ENCODE measurements around the gene SMIM26.

The SMIM26 gene

DNA sequence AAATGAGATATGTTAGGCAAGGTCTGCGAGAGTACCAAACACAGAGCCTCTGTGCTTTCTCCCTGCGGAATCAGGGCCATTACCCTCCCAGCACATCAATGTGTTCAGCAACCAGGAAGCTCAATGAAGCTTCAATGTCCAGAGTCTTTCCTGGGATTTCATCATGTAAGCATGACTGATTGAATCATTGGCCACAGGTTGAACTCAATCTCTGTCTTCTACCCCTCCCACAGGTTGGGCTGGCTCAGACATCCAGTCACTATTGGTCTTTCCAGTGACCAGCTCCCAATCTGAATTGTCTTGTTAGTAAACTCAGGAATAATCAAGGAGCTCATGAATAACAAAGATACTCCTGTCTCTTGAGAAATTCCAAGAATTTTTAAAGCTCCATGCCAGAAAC lies 17.9 kb downstream of the SMIM26 start:
- DNase-seq (ENCODE audit: low spot score): no peak

DNA sequence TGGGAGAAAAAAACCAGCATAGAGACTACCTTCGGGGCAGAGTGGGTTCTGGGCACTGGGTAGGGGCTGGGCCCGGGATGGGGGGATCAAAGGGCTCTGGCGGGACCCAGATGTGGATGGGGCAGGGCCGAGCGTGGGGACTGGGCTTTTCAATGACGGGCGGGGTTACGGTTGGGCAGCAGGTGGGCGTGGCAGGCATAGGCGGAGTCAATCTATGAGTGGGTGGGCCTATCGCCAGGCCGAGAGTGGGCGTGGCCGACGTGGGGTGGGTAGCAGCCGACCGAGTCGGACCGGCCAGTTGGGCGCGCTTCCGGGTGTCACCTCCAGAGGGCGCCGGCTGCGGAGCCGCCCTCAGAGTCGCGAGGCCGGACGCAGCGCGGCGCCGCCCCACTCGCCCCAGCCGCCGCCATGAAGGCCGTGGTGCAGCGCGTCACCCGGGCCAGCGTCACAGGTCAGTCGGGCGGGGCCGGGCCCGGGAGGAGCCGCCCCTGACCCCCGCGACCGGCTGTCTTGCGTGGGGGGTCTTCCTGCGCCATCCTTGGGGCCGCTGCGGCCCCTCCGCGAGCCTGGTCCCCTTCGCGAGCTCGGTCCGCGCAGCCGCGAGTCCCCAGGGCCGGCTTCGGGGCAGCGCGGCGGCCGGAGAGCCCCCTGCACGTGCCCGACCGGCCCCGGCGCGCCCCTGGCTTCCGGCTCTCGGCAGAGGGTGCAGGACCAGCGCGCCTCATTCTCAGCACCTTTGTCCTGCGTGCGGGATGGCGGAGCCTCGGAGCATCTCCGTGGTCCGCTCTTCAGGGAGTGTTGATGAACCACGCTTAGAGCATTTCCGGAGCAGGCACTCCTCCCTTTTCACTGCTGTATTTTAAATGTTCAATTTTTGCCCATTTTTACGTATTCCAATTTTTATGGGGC lies 20.7 kb downstream of the SMIM26 start, which contains the start of gene DTD1:
Gene DTD1 (plus strand): TSS at position 390 of the 909 bp plus-strand sequence. CDS start 19 bp downstream, at position 409.
- DNase-seq (ENCODE audit: low spot score): peak; percentile 97

DNA sequence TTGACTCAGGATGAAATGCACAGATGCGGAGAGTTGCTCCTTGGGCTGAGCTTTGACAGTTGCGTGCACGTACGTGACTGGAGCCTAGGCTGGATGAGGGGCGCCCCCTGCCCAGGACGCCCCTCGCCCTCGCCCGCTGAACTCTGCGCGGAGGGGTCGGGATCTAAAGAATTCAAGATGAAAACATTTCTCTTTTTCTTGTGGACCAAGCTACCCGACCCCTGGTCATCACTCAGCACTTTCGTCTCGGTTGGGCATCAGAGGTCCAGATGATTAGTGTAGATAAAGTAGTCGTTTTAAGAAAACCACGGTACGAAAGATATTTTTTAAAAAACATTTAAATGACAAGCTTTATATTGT lies 21.3 kb downstream of the SMIM26 start:
- no peak for DNase-seq (ENCODE audit: low spot score)

- no peak for DNase-seq (ENCODE audit: low spot score)
Measured at GRCh38 chr20:18589941-18590674, 22.9 kb downstream of the SMIM26 start.

DNA sequence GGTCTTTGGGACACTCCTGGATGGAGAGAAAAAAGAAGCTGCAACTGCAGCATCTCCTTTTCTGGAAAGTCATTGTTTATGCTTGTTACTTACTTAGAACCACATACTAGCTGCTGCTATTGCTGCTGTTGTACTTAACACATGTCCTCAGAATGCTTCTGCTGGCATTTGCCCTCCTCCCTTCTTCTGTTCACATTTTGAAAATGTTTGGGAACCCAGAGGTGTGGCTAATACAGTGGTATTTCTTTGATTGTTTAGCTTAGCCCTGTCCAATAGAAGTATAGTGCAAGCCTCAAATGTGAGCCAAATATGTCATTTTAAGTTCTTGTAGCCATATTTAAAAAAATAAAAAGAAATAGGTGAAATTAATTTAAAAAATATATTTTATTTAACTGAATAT lies 29.0 kb downstream of the SMIM26 start:
- DNase-seq (ENCODE audit: low spot score): no peak

DNA sequence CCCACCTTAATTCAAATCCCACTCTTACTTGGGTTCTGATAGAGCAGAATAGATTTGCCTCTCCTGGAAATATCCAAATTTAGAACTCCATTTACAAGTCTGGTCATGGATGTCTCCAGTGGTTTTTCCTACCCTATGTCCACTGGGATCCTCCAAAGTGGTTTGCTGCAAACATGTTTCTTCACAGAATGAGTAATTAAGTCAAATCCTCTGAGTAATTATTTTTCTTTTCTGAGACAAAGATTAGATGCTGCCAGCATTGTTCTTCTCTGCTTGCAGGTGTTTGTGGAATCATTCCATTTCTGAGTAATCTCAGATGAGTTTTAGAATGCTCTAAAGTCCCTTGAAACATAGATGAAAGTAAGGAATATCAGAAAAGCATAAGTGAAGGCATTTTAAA lies 42.5 kb downstream of the SMIM26 start:
- DNase-seq (ENCODE audit: low spot score): no peak

DNA sequence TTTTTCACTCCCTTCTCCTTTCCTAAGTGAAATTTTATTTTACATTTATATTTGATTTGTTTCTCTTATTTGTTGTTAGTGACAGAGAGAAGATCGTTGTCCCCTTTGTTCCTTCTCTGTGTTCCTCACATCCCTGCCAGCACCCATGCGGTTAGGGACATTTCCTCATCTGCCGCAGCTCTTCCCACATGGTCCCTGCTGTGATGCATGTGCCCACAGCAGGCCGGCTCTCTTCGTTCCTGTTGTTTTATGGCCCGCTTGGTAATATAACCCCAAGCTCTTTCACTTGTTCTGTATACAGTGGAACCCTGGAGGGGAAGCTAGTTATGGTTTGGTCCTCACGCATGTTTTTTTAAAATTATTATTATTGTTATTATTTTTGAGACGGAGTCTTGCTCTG lies 44.3 kb downstream of the SMIM26 start:
- DNase-seq (ENCODE audit: low spot score): no peak

- no peak for DNase-seq (ENCODE audit: low spot score)
Measured at GRCh38 chr20:18613553-18613952, 46.3 kb downstream of the SMIM26 start.

- DNase-seq (ENCODE audit: low spot score): no peak
Measured at GRCh38 chr20:18614244-18614643, 47.0 kb downstream of the SMIM26 start.

DNA sequence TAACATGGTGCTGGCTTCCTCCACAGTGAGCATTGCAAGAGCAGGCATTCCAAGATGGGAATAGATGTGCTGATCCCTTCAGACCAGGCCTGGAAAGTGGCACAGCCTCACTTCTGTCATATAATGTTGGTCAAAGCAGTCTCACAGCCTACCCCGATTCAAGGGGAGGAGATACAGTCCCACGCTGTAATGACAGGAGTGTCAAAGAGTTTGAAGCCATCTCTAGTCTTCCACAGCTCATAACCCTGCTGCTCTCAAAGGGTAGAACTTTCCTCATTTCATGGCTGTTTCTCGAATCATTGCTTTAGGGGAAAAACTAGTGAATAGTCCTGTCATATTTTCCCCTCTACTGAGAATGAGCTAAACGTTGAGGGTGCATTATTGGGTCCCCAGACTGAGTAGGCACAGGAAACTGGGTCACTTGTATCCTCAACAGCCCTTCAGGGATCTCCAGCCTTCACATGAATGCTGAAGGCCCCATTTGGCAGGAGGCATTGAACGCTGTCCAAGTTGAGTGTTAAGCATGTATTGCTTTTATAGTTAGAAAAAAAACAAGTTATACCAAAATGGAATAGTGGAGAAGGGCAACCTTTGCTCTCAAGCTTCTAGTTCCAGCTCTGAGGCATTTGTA lies 47.9 kb downstream of the SMIM26 start:
- DNase-seq (ENCODE audit: low spot score): no peak

Data from Ammon's horn (tissue), 1 donor.